Activated naive CD8-positive, alpha-beta T cell treated with anti-CD3 and anti-CD28 coated beads for 36 hours (primary cell): ENCODE measurements around the gene SPN. TPM values are rescaled to one million over a fixed set of nuclear protein-coding genes. Genes with fewer than 3 reads are reported as not detected.

Source experiments
- total RNA-seq, 2 experiments: library from RNA; stranded (reverse); gene quantifications; one replicate each; pipeline ENCODE4 v1.2.3, GENCODE V29; 2021

The SPN gene
- total RNA-seq, 2 experiments from 2014 or later = 122 TPM

Other genes with a start within 250 kb of the SPN start
- gene BOLA2, start 208.9 kb upstream of the SPN start, total RNA-seq = 10 to 100 TPM in 1 of 2 experiments, 1 to 10 TPM in 1; 9.3 to 12.1 TPM
- gene SLX1B, start 208.7 kb upstream of the SPN start, total RNA-seq = 10 to 100 TPM; 67.1 to 67.3 TPM
- 1 to 10 TPM; 1.2 to 1.6 TPM for gene SULT1A4, start 203.3 kb upstream of the SPN start, total RNA-seq
- gene NPIPB12, start 156.8 kb upstream of the SPN start, total RNA-seq = 10 to 100 TPM; 52.7 to 65.7 TPM
- gene QPRT, start 15.9 kb downstream of the SPN start, total RNA-seq = 1 to 10 TPM; 5.4 to 5.5 TPM
- 10 to 100 TPM; 17.3 to 19.1 TPM for gene C16orf54, start 82.7 kb downstream of the SPN start, total RNA-seq
- not detected for gene ZG16, start 115.0 kb downstream of the SPN start, total RNA-seq
- 100 to 1,000 TPM; 145 to 150 TPM for gene KIF22, start 127.5 kb downstream of the SPN start, total RNA-seq
- gene MAZ, start 143.3 kb downstream of the SPN start, total RNA-seq = 100 to 1,000 TPM; 427 to 438 TPM
- 1 to 10 TPM in 1 of 2 experiments, under 1 TPM in 1; 0.52 to 1.3 TPM for gene PRRT2, start 148.9 kb downstream of the SPN start, total RNA-seq
- 10 to 100 TPM; 33.7 to 34.8 TPM for gene PAGR1, start 152.9 kb downstream of the SPN start, total RNA-seq
- gene MVP, start 157.2 kb downstream of the SPN start, total RNA-seq = 10 to 100 TPM; 30.7 to 30.8 TPM
- 10 to 100 TPM; 46.8 to 50.6 TPM for gene CDIPT, start 200.0 kb downstream of the SPN start, total RNA-seq
- gene SEZ6L2, start 236.3 kb downstream of the SPN start, total RNA-seq = under 1 TPM in 1 of 2 experiments, not detected in 1; 0.32 TPM
- gene ASPHD1, start 237.2 kb downstream of the SPN start, total RNA-seq = 1 to 10 TPM; 1.3 to 2.0 TPM